ENCODE data around the gene SEBOX. TPM values are rescaled to one million over a fixed set of nuclear protein-coding genes. Genes with fewer than 3 reads are reported as not detected.

Gene SEBOX
- total RNA-seq, 1 experiment from 2014 or later, result not detected

GRCh38 chr17:28369684-28370034 is 4.7 kb upstream of the SEBOX start:
- no peak for DNase-seq (ENCODE audit: extremely low read depth, low read depth)

- no peak for DNase-seq (ENCODE audit: extremely low read depth, low read depth)
These were observed 4.1 kb upstream of the SEBOX start for GRCh38 chr17:28368915-28369683.

- no peak for DNase-seq (ENCODE audit: extremely low read depth, low read depth)
These were observed 3.4 kb upstream of the SEBOX start for GRCh38 chr17:28368306-28368831.

- DNase-seq (ENCODE audit: extremely low read depth, low read depth), result no peak
These were observed 2.8 kb upstream of the SEBOX start for GRCh38 chr17:28367641-28368305.

GRCh38 chr17:28366605-28367004 is 1.6 kb upstream of the SEBOX start:
- no peak for DNase-seq (ENCODE audit: extremely low read depth, low read depth)

- no peak for DNase-seq (ENCODE audit: extremely low read depth, low read depth)
These were observed 488 bp upstream of the SEBOX start for GRCh38 chr17:28365487-28365886.

- no peak for DNase-seq (ENCODE audit: extremely low read depth, low read depth)
These were observed 986 bp downstream of the SEBOX start for GRCh38 chr17:28363776-28364650.

GRCh38 chr17:28363186-28363585 is 1.8 kb downstream of the SEBOX start:
- no peak for DNase-seq (ENCODE audit: extremely low read depth, low read depth)

GRCh38 chr17:28357901-28358197 is 7.2 kb downstream of the SEBOX start:
- DNase-seq (ENCODE audit: extremely low read depth, low read depth), result no peak

GRCh38 chr17:28357061-28357900 is 7.7 kb downstream of the SEBOX start, which contains the start of gene POLDIP2:
Gene POLDIP2, minus strand, starts transcription at chr17:28357527. Its CDS starts 79 bp downstream, at chr17:28357448.
- peak; percentile 94 for DNase-seq (ENCODE audit: extremely low read depth, low read depth)

GRCh38 chr17:28350271-28350670 is 14.7 kb downstream of the SEBOX start:
- no peak for DNase-seq (ENCODE audit: extremely low read depth, low read depth)

GRCh38 chr17:28348979-28349378 is 16.0 kb downstream of the SEBOX start:
- DNase-seq (ENCODE audit: extremely low read depth, low read depth), result no peak

- no peak for DNase-seq (ENCODE audit: extremely low read depth, low read depth)
These were observed 17.6 kb downstream of the SEBOX start for GRCh38 chr17:28347261-28347891.

GRCh38 chr17:28346746-28347246 is 18.2 kb downstream of the SEBOX start:
- no peak for DNase-seq (ENCODE audit: extremely low read depth, low read depth)

GRCh38 chr17:28346199-28346580 is 18.8 kb downstream of the SEBOX start:
- DNase-seq (ENCODE audit: extremely low read depth, low read depth), result no peak

- no peak for DNase-seq (ENCODE audit: extremely low read depth, low read depth)
These were observed 19.4 kb downstream of the SEBOX start for GRCh38 chr17:28345419-28346198.

- no peak for DNase-seq (ENCODE audit: extremely low read depth, low read depth)
These were observed 20.5 kb downstream of the SEBOX start for GRCh38 chr17:28344435-28344901.

- DNase-seq (ENCODE audit: extremely low read depth, low read depth), result no peak
These were observed 21.0 kb downstream of the SEBOX start for GRCh38 chr17:28344011-28344410.

GRCh38 chr17:28343491-28343932 is 21.5 kb downstream of the SEBOX start:
- DNase-seq (ENCODE audit: extremely low read depth, low read depth), result no peak
